Endothelial cell of umbilical vein (primary cell): ENCODE data around the gene ADARB1.

ENCODE experiments used
- EZH2 ChIP-seq: IDR thresholded peaks from 2 replicates; pipeline ENCODE4 v1.6.1; 2012; ENCODE audit warnings: borderline replicate concordance, low read depth, mild to moderate bottlenecking, moderate library complexity, low read length, inconsistent platforms; ENCODE audit not compliant: severe bottlenecking
- FOS ChIP-seq: IDR thresholded peaks from 2 replicates; pipeline ENCODE4 v1.6.1; 2011; ENCODE audit warnings: mild to moderate bottlenecking, low read length, moderate library complexity, borderline replicate concordance; ENCODE audit not compliant: insufficient read depth
- GATA2 ChIP-seq: IDR thresholded peaks from 2 replicates; pipeline ENCODE4 v1.7.0; 2011; ENCODE audit warnings: low read depth, mild to moderate bottlenecking, moderate library complexity, mixed read lengths, low read length; ENCODE audit not compliant: insufficient read length, insufficient read depth
- JUN ChIP-seq: IDR thresholded peaks from 2 replicates; pipeline ENCODE4 v1.6.1; 2011; ENCODE audit warnings: borderline replicate concordance, low read depth; ENCODE audit not compliant: insufficient read length, insufficient read depth
- MYC ChIP-seq: IDR thresholded peaks from one replicate; pipeline ENCODE4 v1.6.1; 2011; ENCODE audit warnings: mild to moderate bottlenecking, low read depth, low read length
- POLR2A ChIP-seq: IDR thresholded peaks from 2 replicates; pipeline ENCODE4 v1.6.1; 2012; ENCODE audit warnings: low read depth, mild to moderate bottlenecking, control low read depth, low read length
- POLR2AphosphoS5 ChIP-seq: IDR thresholded peaks from 2 replicates; pipeline ENCODE4 v1.6.1; 2012; ENCODE audit warnings: low read depth, mild to moderate bottlenecking, control low read depth, low read length, moderate library complexity; ENCODE audit not compliant: insufficient read depth
- TF ChIP-seq, protein P1 (sequence below): IDR thresholded peaks from 2 replicates; pipeline ENCODE4 v1.6.1; 2011; ENCODE audit not compliant: insufficient read depth, insufficient read length
- TF ChIP-seq, protein P2 (sequence below), 2 donors: IDR thresholded peaks; 1 replicate in 1 of 2; 2 replicates in 1 of 2; pipeline ENCODE4 v1.5.1; 2011; ENCODE audit warnings: low read length in 2 of 2, mild to moderate bottlenecking in 2 of 2, moderate library complexity in 2 of 2, control low read depth in 1 of 2, inconsistent platforms in 1 of 2, low read depth in 1 of 2; ENCODE audit not compliant: insufficient read depth in 1 of 2; ENCODE audit errors: extremely low read depth in 1 of 2

DNA sequence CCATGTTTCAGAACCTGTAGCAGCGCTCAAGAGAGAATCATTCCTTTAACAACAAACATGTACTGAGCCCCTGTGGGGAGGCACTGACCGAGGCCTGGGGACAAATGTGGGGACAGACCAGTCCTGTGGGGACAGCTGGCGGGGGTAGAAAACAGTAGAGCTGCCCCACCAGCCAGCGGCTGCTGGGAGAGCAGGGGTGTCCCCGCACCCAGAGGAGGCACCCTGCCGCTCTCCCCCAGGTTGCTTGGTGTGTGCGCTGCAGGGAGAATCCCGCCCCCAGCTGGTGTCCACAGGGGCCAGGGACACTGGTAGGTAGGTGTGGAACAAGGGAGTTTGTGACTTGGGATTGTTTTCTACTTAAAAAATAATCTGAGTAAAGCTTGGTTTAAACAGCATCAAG is 62.1 kb downstream of the ADARB1 start:
- TF ChIP-seq POLR2A, result no peak
- TF ChIP-seq FOS, result no peak
- no peak for TF ChIP-seq JUN
- TF ChIP-seq, protein P1, sequence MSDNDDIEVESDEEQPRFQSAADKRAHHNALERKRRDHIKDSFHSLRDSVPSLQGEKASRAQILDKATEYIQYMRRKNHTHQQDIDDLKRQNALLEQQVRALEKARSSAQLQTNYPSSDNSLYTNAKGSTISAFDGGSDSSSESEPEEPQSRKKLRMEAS, result no peak
- TF ChIP-seq, protein P2, sequence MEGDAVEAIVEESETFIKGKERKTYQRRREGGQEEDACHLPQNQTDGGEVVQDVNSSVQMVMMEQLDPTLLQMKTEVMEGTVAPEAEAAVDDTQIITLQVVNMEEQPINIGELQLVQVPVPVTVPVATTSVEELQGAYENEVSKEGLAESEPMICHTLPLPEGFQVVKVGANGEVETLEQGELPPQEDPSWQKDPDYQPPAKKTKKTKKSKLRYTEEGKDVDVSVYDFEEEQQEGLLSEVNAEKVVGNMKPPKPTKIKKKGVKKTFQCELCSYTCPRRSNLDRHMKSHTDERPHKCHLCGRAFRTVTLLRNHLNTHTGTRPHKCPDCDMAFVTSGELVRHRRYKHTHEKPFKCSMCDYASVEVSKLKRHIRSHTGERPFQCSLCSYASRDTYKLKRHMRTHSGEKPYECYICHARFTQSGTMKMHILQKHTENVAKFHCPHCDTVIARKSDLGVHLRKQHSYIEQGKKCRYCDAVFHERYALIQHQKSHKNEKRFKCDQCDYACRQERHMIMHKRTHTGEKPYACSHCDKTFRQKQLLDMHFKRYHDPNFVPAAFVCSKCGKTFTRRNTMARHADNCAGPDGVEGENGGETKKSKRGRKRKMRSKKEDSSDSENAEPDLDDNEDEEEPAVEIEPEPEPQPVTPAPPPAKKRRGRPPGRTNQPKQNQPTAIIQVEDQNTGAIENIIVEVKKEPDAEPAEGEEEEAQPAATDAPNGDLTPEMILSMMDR (IDR thresholded peaks at IDR 0.05; ENCODE audit: extremely low read depth in 1 of 2, insufficient read depth in 1 of 2, low read depth in 1 of 2, low read length in 2 of 2), result no peak
- TF ChIP-seq EZH2, result no peak
- TF ChIP-seq GATA2, result no peak
- no peak for TF ChIP-seq POLR2AphosphoS5
- TF ChIP-seq MYC, result no peak
